ENCODE measurements around the gene CCDC112.

- no peak for TF ChIP-seq SUZ12 (IDR thresholded peaks at IDR 0.05)
- TF ChIP-seq PKNOX1 (IDR thresholded peaks at IDR 0.05): no peak
- TF ChIP-seq BHLHE40 (IDR thresholded peaks at IDR 0.05; ENCODE audit: borderline replicate concordance): no peak
- no peak for TF ChIP-seq SP1 (IDR thresholded peaks at IDR 0.05)
- no peak for TF ChIP-seq FOXK2 (IDR thresholded peaks at IDR 0.05)
These were observed 36.2 kb downstream of the CCDC112 start for GRCh38 chr5:115260248-115260647.

Measured in HEK293T (cell line).